Ovary (tissue), 3 donors: Measurements from ENCODE around the gene WFIKKN2.

ENCODE experiments used
- EP300 ChIP-seq: sonication (generic); formaldehyde crosslinking; IDR thresholded peaks from one replicate; pipeline ENCODE4 v1.6.1; 2017; ENCODE audit warnings: antibody characterized with exemption
- POLR2A ChIP-seq: fragments of 450-650 bp; IDR thresholded peaks from one replicate; pipeline ENCODE4 v1.6.1; 2017; ENCODE audit warnings: antibody characterized with exemption, mild to moderate bottlenecking, moderate library complexity
- TF ChIP-seq, protein P1 (sequence below), 3 donors: fragments of 450-650 bp in 2 of 3; fragments of 200-600 bp in 1 of 3; IDR thresholded peaks; one replicate each; pipeline versions ENCODE4 v1.5.1 to v1.8.0; 2016 to 2022; ENCODE audit warnings: antibody characterized with exemption in 3 of 3, mild to moderate bottlenecking in 1 of 3
- donor health status: DM: no; HTN: no; CAD: no.

DNA sequence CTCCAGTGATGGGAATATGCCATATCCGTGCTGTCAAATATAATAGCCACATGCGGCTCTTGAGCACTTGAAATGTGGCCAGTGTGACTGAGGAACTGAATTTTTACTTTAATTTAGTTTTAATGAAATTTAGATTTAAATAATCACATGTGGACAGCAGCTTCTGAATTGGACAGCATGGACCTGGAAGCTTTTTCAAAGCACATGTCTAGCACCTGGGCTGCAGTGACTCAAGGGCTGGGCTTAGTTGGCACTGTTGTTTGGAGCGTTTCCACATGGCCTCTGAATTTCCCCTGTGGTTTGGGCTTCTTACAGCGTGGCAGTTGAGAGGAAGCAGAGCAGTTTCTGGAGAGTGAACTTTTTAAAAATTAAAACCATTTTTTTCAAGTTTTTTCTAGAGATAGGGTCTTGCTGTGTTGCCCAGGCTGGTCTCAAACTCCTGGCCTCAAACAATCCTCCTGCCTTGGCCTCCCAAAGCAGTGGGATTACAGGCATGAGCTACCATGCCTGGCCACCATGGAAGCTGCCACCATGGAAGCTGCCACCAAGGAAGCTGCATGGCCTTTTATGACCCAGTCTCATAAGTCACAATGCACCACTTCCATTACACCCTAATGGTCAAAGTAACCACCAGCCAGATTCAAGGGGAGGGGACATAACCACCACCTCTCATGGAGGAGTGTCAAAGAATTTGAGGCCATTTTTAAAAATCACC lies 37.5 kb downstream of the WFIKKN2 start:
- TF ChIP-seq, protein P1, sequence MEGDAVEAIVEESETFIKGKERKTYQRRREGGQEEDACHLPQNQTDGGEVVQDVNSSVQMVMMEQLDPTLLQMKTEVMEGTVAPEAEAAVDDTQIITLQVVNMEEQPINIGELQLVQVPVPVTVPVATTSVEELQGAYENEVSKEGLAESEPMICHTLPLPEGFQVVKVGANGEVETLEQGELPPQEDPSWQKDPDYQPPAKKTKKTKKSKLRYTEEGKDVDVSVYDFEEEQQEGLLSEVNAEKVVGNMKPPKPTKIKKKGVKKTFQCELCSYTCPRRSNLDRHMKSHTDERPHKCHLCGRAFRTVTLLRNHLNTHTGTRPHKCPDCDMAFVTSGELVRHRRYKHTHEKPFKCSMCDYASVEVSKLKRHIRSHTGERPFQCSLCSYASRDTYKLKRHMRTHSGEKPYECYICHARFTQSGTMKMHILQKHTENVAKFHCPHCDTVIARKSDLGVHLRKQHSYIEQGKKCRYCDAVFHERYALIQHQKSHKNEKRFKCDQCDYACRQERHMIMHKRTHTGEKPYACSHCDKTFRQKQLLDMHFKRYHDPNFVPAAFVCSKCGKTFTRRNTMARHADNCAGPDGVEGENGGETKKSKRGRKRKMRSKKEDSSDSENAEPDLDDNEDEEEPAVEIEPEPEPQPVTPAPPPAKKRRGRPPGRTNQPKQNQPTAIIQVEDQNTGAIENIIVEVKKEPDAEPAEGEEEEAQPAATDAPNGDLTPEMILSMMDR (IDR thresholded peaks at IDR 0.05) = no peak
- TF ChIP-seq EP300 (no peak), POLR2A (no peak)
